Heart right ventricle (tissue), 16 donors: Measurements from ENCODE around the gene PTRH2. TPM values are rescaled to one million over a fixed set of nuclear protein-coding genes. Genes with fewer than 3 reads are reported as not detected.
A peak's percentile ranks its signal among the peaks of the same experiment; 100 is the strongest.

Source experiments
- ATAC-seq, 8 donors: fragments of 200-7000 bp; cut with Tn5 transposase; one replicate each; pipeline ENCODE4 v1.9.1; 2020; ENCODE audit warnings: mild to moderate bottlenecking in 8 of 8, moderate library complexity in 8 of 8, moderate number of reproducible peaks in 1 of 8
- DNase-seq, 2 donors: peaks; one replicate each; pipeline ENCODE4 v3.0.0-alpha.2; 2020
- H3K27ac ChIP-seq, 10 donors: fragments of 200-600 bp; sonication (generic) in 2 of 10; one replicate each; pipeline versions ENCODE4 v1.5.0 to v1.8.0; 2020 to 2022; ENCODE audit warnings: mild to moderate bottlenecking in 3 of 10
- H3K27me3 ChIP-seq, 7 donors: fragments of 200-600 bp; one replicate each; pipeline ENCODE4 v1.8.0; 2021 to 2022; ENCODE audit warnings: mild to moderate bottlenecking in 2 of 7
- H3K36me3 ChIP-seq, 9 donors: fragments of 200-600 bp; sonication (generic) in 1 of 9; one replicate each; pipeline versions ENCODE4 v1.5.0 to v1.8.0; 2020 to 2022; ENCODE audit warnings: mild to moderate bottlenecking in 2 of 9
- H3K4me1 ChIP-seq, 9 donors: fragments of 200-600 bp; sonication (generic) in 1 of 9; one replicate each; pipeline versions ENCODE4 v1.5.0 to v1.8.0; 2020 to 2022; ENCODE audit warnings: mild to moderate bottlenecking in 4 of 9
- H3K4me3 ChIP-seq, 10 donors: fragments of 200-600 bp; sonication (generic) in 2 of 10; one replicate each; pipeline versions ENCODE4 v1.5.0 to v1.8.0; 2020 to 2022; ENCODE audit warnings: mild to moderate bottlenecking in 7 of 10, moderate library complexity in 2 of 10
- H3K9me3 ChIP-seq, 11 donors: fragments of 200-600 bp in 10 of 11; sonication (generic) in 2 of 11; one replicate each; pipeline versions ENCODE4 v1.5.0 to v1.8.0; 2013 to 2022; ENCODE audit warnings: mild to moderate bottlenecking in 2 of 11, control low read depth in 1 of 11, moderate library complexity in 1 of 11
- WGBS, 2 donors: extraction: QIAGEN DNeasy Blood & Tissue Kit; methylation state at CpG; one replicate each; pipeline ENCODE4 v1.1.7; 2013; ENCODE audit warnings: inconsistent platforms in 1 of 2; 5-methylcytosine and 5-hydroxymethylcytosine counted together
- intact Hi-C, 10 donors: fragments of 100-400 bp; cut with DNase I; formaldehyde crosslinking; loops; one replicate each; pipeline versions ENCODE4 v1.11.1 to v1.14.2; 2022
- polyA plus RNA-seq, 2 donors: library from polyadenylated mRNA; stranded (reverse); fragments of 200-250 nt; gene quantifications; one replicate each; pipeline ENCODE4 v1.2.3, GENCODE V29; 2013
- total RNA-seq, 10 donors: library from RNA; stranded (reverse); fragmentation: NEBNext Ultra II Directional in 3 of 10; extraction: Animal tissue kit (Norgen Biotek cat#: 25700) in 3 of 10; gene quantifications; one replicate each; pipeline versions ENCODE4 v1.2.1 to v1.2.4, GENCODE V29; 2021 to 2023
- TF ChIP-seq, protein P1 (sequence below), 9 donors: fragments of 200-600 bp; sonication (generic) in 2 of 9; IDR thresholded peaks; one replicate each; pipeline versions ENCODE4 v1.5.0 to v1.8.0; 2021 to 2022; ENCODE audit warnings: antibody characterized with exemption in 9 of 9, mild to moderate bottlenecking in 5 of 9, moderate library complexity in 1 of 9
- donor health status: Arrhythmogenic right ventricular cardiomyopathy.
- donor health status: ischemic (EF 13 %, LVEDD 7.1; RV severe dilation, severe dysfunction).
- donor health status: healthy with polysubstance abuse.
- donor health status: DM: no; HTN: yes; CAD: no.
- donor health status: DM: no; HTN: no; CAD: no.
- donor health status: ischemic (EF 25% LVEDD 6.9; RV normal size, moderate dysfunction).
- donor health status: ischemic (EF 25% LVEDD 5.7; RV mildly dilated, moderate dysfunction).
- donor health status: healthy.
- donor health status: DM: yes; HTN: yes; CAD: no.
- donor health status: Ischemic cardiomyopathy.
- donor health status: ischemic (EF 35%, LVEDD 5.7; RV mildly dilated, moderate dysfunction).
- donor health status: nonischemic (EF 11% LVEDD 7.7; RV severe dilation, severe dysfunction).
- donor health status: DM: yes; HTN: yes; CAD: no.
- donor health status: PGD.
- donor health status: ischemic (EF 29% LVEDD 5.4; RV normal size, mild dysfunction).
- donor health status: nonischemic (EF 23%, LVEDD 6.1; RV moderate dilation, normal function).

The PTRH2 gene
- total and polyA plus RNA-seq, 12 donors, result 7.5 to 23.6 (median 9.4) TPM

DNA sequence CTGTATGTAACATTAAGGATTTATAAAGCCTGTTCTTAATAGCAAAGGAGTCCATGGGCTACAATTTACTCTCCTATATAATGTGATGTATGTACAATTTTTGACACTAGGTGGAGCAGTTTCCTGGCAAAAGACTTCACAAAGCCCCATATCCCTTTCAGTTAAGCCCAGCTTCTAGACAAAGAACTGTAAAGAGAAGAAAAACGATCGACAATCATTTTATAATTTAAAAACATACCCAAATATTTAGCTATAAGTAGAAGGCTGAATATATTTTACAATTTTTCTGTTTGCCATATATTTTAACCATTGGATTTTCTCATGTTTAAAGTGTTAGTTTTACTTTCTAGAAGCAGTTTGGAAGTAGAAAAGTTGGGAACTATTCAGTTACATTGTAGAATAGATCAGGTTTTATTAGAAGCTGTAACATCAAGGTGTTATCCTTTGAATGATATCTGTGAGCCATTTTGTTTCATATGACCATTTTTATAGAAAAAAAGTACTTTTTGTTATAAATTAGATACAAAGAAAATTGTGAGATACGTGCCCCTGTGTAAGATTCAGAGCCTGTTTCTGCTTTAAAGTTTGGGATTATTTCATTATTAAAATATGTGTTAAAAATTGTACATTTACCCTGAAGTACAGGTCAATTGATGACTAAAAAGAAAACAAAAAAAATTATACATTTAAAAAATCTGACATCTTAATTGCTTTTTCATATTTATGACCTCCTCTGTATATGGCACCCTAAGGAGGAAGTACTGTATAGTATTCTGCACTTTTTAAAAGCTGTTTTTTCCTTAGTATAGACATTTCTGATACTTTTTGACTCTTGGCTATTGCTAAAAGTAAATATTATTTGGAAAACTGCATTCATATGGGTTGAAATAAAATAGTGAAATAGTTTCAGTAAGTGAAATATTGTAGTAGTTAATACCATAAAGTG lies 46.6 kb upstream of the PTRH2 start:
- 31% methylated on average over 3 of the region's 3 CpGs for WGBS, 2 donors
- Histone ChIP-seq H3K27me3 (no peaks in the 10 kb centered on the region), H3K36me3 (peaks cover 0 to 34% (median 4%) of the 10 kb centered on the region in 9 donors), H3K4me1 (peaks cover 0 to 56% (median 0%) of the 10 kb centered on the region in 9 donors), H3K4me3 (peak overlapping the region in 2 of 10 donors; percentile 9 to 29), H3K9me3 (no peaks in the 10 kb centered on the region), H3K27ac (peak overlapping the region in 4 of 10 donors; percentile 7 to 90 (median 26))
- ATAC-seq (peak in 7 of 8 donors; percentile 86 to 95 (median 91)), DNase-seq (peak in 1 of 2 donors; percentile 43)
- TF ChIP-seq, protein P1, sequence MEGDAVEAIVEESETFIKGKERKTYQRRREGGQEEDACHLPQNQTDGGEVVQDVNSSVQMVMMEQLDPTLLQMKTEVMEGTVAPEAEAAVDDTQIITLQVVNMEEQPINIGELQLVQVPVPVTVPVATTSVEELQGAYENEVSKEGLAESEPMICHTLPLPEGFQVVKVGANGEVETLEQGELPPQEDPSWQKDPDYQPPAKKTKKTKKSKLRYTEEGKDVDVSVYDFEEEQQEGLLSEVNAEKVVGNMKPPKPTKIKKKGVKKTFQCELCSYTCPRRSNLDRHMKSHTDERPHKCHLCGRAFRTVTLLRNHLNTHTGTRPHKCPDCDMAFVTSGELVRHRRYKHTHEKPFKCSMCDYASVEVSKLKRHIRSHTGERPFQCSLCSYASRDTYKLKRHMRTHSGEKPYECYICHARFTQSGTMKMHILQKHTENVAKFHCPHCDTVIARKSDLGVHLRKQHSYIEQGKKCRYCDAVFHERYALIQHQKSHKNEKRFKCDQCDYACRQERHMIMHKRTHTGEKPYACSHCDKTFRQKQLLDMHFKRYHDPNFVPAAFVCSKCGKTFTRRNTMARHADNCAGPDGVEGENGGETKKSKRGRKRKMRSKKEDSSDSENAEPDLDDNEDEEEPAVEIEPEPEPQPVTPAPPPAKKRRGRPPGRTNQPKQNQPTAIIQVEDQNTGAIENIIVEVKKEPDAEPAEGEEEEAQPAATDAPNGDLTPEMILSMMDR (IDR thresholded peaks at IDR 0.05), result peak; percentile 41 to 84 (median 73)
- intact Hi-C loops, result loop anchor here in 8 of 10 donors (1.0 to 10.0 kb wide), 7 partner anchors 84 to 291 kb away; no protein-coding TSS in a partner anchor

- Histone ChIP-seq H3K36me3 (peaks cover 0 to 28% (median 1%) of the 10 kb centered on the region in 9 donors), H3K4me1 (peaks cover 0 to 56% (median 0%) of the 10 kb centered on the region in 9 donors), H3K4me3 (no peak overlapping the region), H3K27ac (peak overlapping the region in 1 of 10 donors; percentile 90), H3K27me3 (no peaks in the 10 kb centered on the region), H3K9me3 (no peaks in the 10 kb centered on the region)
- no peak for DNase-seq
- peak in 1 of 8 donors; percentile 25 for ATAC-seq
- intact Hi-C loops, result loop anchor here in 8 of 10 donors (1.0 to 10.0 kb wide), 7 partner anchors 84 to 292 kb away; no protein-coding TSS in a partner anchor
- TF ChIP-seq, protein P1 (IDR thresholded peaks at IDR 0.05), result no peak
- WGBS, 2 donors, result 88 to 90% methylated on average over 7 of the region's 7 CpGs
These were observed 45.7 kb upstream of the PTRH2 start for GRCh38 chr17:59752922-59753321.

DNA sequence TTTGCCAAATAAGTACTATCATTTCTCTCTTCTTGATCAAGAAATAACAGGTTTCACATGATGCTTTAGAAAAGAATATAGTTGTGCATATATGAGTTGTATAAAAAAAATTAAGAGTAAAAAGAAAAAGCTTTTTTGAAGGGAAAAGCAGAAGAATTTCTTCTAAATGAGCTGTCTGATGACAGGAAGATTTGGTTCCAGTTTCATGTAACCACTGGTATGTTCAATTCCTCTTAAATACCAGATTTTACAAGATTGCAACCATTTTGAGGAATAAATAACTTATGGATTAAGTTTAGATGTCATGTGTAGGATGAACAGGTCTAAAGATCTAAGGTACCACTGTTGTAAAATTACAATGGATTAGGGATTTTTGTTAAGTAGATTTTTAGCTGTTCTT lies 45.2 kb upstream of the PTRH2 start:
- Histone ChIP-seq H3K4me1 (peaks cover 0 to 56% (median 0%) of the 10 kb centered on the region in 9 donors), H3K27me3 (no peaks in the 10 kb centered on the region), H3K36me3 (peaks cover 0 to 23% (median 0%) of the 10 kb centered on the region in 9 donors), H3K27ac (peak overlapping the region in 1 of 10 donors; percentile 90), H3K9me3 (no peaks in the 10 kb centered on the region), H3K4me3 (no peak overlapping the region)
- TF ChIP-seq, protein P1 (IDR thresholded peaks at IDR 0.05), result no peak
- ATAC-seq (no peak), DNase-seq (no peak)
- intact Hi-C loops, result loop anchor here in 7 of 10 donors (2.0 to 10.0 kb wide), 6 partner anchors 85 to 292 kb away; no protein-coding TSS in a partner anchor

DNA sequence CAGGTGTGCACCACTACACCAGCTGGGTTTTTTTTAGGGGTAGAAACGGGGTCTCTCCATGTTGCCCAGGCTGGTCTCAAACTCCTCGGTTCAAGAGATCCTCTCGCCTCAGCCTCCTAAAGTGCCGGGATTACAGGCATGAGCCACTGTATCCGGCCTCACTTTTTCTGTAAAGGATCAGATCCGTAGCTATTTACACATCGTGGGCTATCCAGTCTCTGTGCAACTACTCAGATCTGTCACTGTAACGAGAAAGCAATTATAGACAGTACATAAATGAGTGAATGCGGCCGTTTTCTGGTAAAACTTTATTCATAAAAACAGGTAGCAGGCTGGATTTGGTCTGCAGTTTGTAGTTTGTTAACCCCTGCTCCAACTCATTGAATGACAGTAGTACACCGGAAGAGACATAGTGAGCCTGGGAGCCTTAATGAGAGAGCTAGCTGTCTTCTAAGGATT lies 44.8 kb upstream of the PTRH2 start:
- WGBS, 2 donors, result 93 to 96% methylated on average over 11 of the region's 11 CpGs
- intact Hi-C loops, result loop anchor here in 7 of 10 donors (2.0 to 10.0 kb wide), 6 partner anchors 85 to 293 kb away; no protein-coding TSS in a partner anchor
- H3K9me3 ChIP-seq, result no peaks in the 10 kb centered on the region
- DNase-seq (no peak), ATAC-seq (no peak)
- peak overlapping the region in 1 of 10 donors; percentile 90 for H3K27ac ChIP-seq
- no peak overlapping the region for H3K4me3 ChIP-seq
- peaks cover 0 to 56% (median 0%) of the 10 kb centered on the region in 9 donors for H3K4me1 ChIP-seq
- TF ChIP-seq, protein P1 (IDR thresholded peaks at IDR 0.05), result no peak
- H3K36me3 ChIP-seq, result peaks cover 0 to 23% (median 0%) of the 10 kb centered on the region in 9 donors
- no peaks in the 10 kb centered on the region for H3K27me3 ChIP-seq
